MM.1S (cell line): ENCODE measurements around the gene DCHS2.

Experiments
- DNase-seq: peaks from one replicate; pipeline ENCODE4 v3.0.0-alpha.2; 2015
- H2AFZ ChIP-seq: fragments of 300-600 bp; sonication (generic); 2 replicates; pipeline ENCODE4 v1.6.0; 2016; ENCODE audit warnings: antibody characterized with exemption, low read length
- H3F3A ChIP-seq: fragments of 300-600 bp; sonication (generic); 2 replicates; pipeline ENCODE4 v1.6.1; 2016; ENCODE audit warnings: mild to moderate bottlenecking, antibody characterized with exemption, low read length, moderate library complexity, mixed read lengths; ENCODE audit not compliant: insufficient read depth
- H3K27ac ChIP-seq: fragments of 300-600 bp; sonication (generic); 2 replicates; pipeline ENCODE4 v1.5.1; 2016; ENCODE audit warnings: mild to moderate bottlenecking, low read length
- H3K27me3 ChIP-seq: fragments of 300-600 bp; sonication (generic); replicated peaks from 2 replicates; pipeline ENCODE4 v1.6.0; 2016; ENCODE audit warnings: low read length; ENCODE audit not compliant: insufficient read depth
- H3K36me3 ChIP-seq: fragments of 300-600 bp; sonication (generic); replicated peaks from 2 replicates; pipeline ENCODE4 v1.6.1; 2016; ENCODE audit warnings: mild to moderate bottlenecking, low read length, mixed read lengths; ENCODE audit not compliant: insufficient read depth
- H3K4me1 ChIP-seq: fragments of 300-600 bp; sonication (generic); 2 replicates; pipeline ENCODE4 v1.6.1; 2016; ENCODE audit warnings: low read length, mixed read lengths
- H3K4me2 ChIP-seq: fragments of 300-600 bp; sonication (generic); 2 replicates; pipeline ENCODE4 v1.6.0; 2016; ENCODE audit warnings: low read depth, low read length
- H3K4me3 ChIP-seq: fragments of 300-600 bp; sonication (generic); 2 replicates; pipeline ENCODE4 v1.5.1; 2016; ENCODE audit warnings: low read length, mixed read lengths
- H3K79me2 ChIP-seq: fragments of 300-600 bp; sonication (generic); 2 replicates; pipeline ENCODE4 v1.6.1; 2016; ENCODE audit warnings: mixed run types, low read length, mixed read lengths
- H3K9ac ChIP-seq: fragments of 300-600 bp; sonication (generic); 2 replicates; pipeline ENCODE4 v1.6.1; 2016; ENCODE audit warnings: low read length, mixed read lengths
- H3K9me2 ChIP-seq: fragments of 300-600 bp; sonication (generic); replicated peaks from 2 replicates; pipeline ENCODE4 v1.6.1; 2016; ENCODE audit warnings: mild to moderate bottlenecking, low read length, mixed read lengths; ENCODE audit not compliant: insufficient read depth
- H3K9me3 ChIP-seq: fragments of 300-600 bp; sonication (generic); replicated peaks from 2 replicates; pipeline ENCODE4 v1.6.1; 2016; ENCODE audit warnings: mild to moderate bottlenecking, low read length, mixed read lengths; ENCODE audit not compliant: insufficient read depth
- H4K20me1 ChIP-seq: fragments of 300-600 bp; sonication (generic); 2 replicates; pipeline ENCODE4 v1.6.1; 2016; ENCODE audit warnings: mild to moderate bottlenecking, low read length, moderate library complexity, mixed read lengths; ENCODE audit not compliant: insufficient read depth
- EZH2 ChIP-seq: fragments of 300-600 bp; sonication (generic); optimal IDR thresholded peaks from 2 replicates; pipeline ENCODE3; 2017; ENCODE audit warnings: low read depth, mild to moderate bottlenecking, antibody characterized with exemption, low read length, mixed read lengths
- EZH2phosphoT487 ChIP-seq: fragments of 300-600 bp; sonication (generic); IDR thresholded peaks from 2 replicates; pipeline ENCODE4 v1.6.1; 2018; ENCODE audit warnings: antibody characterized with exemption, low read length
- TF ChIP-seq, protein P1 (sequence below): fragments of 300-600 bp; sonication (generic); IDR thresholded peaks from 2 replicates; pipeline ENCODE4 v1.5.1; 2016; ENCODE audit warnings: antibody characterized with exemption, low read length, mixed read lengths

The DCHS2 gene

DNA sequence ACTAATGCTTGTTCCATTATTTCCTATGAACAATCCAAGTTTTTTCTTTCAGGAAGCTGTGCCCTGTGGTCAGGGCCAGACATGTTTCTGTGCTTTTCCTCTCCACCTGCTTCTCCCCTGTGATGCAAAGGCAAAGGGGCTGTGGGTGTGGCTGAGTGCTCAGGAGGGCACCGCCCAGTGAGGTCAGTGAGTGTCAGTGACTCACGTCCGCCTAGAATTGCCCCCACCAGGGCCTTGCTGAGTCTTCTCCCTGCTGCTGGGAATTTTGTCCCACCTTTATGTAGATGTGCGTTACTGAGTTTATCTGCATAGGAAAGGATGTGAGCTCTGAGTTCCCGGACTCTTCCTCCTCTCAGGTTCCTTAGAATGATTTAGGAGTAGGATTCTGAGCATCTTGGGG lies 283.2 kb downstream of the DCHS2 start:
- no peak for DNase-seq
- Histone ChIP-seq H4K20me1 (no peaks in the 10 kb centered on the region), H2AFZ (no peak overlapping the region)

DNA sequence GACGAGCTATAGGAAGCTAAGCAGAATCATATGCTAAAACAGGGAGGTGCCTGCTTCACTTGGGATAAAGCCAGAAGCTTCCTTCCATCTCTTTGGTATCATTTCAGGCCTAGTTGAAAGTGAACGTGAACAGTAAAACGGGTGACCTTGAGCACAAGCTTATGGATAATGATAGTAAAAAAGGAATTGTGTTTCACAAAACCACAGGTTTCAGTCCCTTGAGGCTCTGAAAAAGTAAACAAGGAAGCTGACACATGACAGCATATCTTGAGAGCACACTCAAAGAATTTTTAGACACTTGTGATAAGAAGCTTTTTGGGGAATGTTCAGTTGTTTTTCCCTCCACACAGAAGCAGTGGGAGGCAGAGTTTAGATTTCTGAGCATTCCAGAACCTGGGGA lies 286.1 kb downstream of the DCHS2 start:
- Histone ChIP-seq H3K79me2 (no peaks in the 10 kb centered on the region), H3F3A (no peaks in the 10 kb centered on the region), H3K9me3 (no peaks in the 10 kb centered on the region), H3K4me1 (peaks cover 4% of the 10 kb centered on the region; the same call in 1 of the 2 replicates), H3K9ac (no peak overlapping the region), H3K36me3 (no peaks in the 10 kb centered on the region), H3K4me2 (peak overlapping the region; percentile 4; the same call in 1 of the 2 replicates), H3K9me2 (no peaks in the 10 kb centered on the region), H2AFZ (no peak overlapping the region), H3K4me3 (no peak overlapping the region), H3K27me3 (0 out of 2 replicates have a peak, but pooled peaks cover 6% of the 10 kb centered on the region), H4K20me1 (no peaks in the 10 kb centered on the region), H3K27ac (no peak overlapping the region)
- peak; percentile 64 for DNase-seq
- TF ChIP-seq, protein P1, sequence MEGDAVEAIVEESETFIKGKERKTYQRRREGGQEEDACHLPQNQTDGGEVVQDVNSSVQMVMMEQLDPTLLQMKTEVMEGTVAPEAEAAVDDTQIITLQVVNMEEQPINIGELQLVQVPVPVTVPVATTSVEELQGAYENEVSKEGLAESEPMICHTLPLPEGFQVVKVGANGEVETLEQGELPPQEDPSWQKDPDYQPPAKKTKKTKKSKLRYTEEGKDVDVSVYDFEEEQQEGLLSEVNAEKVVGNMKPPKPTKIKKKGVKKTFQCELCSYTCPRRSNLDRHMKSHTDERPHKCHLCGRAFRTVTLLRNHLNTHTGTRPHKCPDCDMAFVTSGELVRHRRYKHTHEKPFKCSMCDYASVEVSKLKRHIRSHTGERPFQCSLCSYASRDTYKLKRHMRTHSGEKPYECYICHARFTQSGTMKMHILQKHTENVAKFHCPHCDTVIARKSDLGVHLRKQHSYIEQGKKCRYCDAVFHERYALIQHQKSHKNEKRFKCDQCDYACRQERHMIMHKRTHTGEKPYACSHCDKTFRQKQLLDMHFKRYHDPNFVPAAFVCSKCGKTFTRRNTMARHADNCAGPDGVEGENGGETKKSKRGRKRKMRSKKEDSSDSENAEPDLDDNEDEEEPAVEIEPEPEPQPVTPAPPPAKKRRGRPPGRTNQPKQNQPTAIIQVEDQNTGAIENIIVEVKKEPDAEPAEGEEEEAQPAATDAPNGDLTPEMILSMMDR: no peak
- no peak for TF ChIP-seq EZH2phosphoT487
- TF ChIP-seq EZH2: no peak

More for the DNA sequence above, 283.2 kb downstream of the DCHS2 start:
- Histone ChIP-seq H3K9me3 (no peaks in the 10 kb centered on the region), H3K79me2 (no peaks in the 10 kb centered on the region), H3K4me2 (no peak overlapping the region), H3F3A (no peaks in the 10 kb centered on the region), H3K36me3 (no peaks in the 10 kb centered on the region), H3K9ac (no peak overlapping the region), H3K27me3 (0 out of 2 replicates have a peak, but pooled peaks cover 6% of the 10 kb centered on the region), H3K27ac (no peak overlapping the region), H3K9me2 (no peaks in the 10 kb centered on the region), H3K4me3 (no peak overlapping the region), H3K4me1 (peaks cover 4% of the 10 kb centered on the region; the same call in 1 of the 2 replicates)
- TF ChIP-seq EZH2phosphoT487: no peak
- TF ChIP-seq EZH2: no peak
- TF ChIP-seq, protein P1: no peak

DNA sequence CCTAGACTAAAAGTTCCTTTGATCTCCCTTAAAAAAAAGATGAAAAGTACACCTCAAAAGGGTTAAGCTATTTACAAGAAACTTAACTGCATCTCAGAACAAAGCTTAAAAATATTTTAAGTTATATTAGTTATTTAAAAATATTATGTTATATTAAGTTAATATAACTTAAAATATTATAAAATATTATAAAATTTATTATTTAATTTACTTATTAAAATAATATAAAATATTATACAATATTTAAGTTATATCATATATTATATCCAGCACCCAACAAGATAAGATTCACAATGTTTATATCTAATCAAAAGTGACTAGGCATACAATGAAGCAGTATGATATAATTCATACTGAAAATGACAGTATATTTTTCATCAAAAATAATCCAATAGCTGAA lies 296.9 kb downstream of the DCHS2 start:
- Histone ChIP-seq H3K9me3 (no peaks in the 10 kb centered on the region), H3F3A (no peaks in the 10 kb centered on the region), H3K9ac (no peak overlapping the region), H3K79me2 (no peaks in the 10 kb centered on the region), H3K36me3 (no peaks in the 10 kb centered on the region), H3K27me3 (no peaks in the 10 kb centered on the region), H3K4me1 (no peaks in the 10 kb centered on the region), H3K27ac (no peak overlapping the region), H3K9me2 (no peaks in the 10 kb centered on the region), H4K20me1 (no peaks in the 10 kb centered on the region), H2AFZ (no peak overlapping the region), H3K4me3 (no peak overlapping the region), H3K4me2 (no peak overlapping the region)
- no peak for TF ChIP-seq EZH2phosphoT487
- TF ChIP-seq, protein P1: no peak
- no peak for TF ChIP-seq EZH2
- DNase-seq: no peak
